Brain microvascular endothelial cell (primary cell): ENCODE results near the gene FAM114A1.

Experiments used
- DNase-seq: peaks from one replicate; pipeline ENCODE4 v3.0.0-alpha.2; 2020
- H3K27ac ChIP-seq: fragments of 250-450 bp; sonication (Bioruptor Pico); 2 replicates; pipeline ENCODE4 v1.5.1; 2020; ENCODE audit warnings: mild to moderate bottlenecking, moderate library complexity
- H3K27me3 ChIP-seq: fragments of 250-450 bp; sonication (Bioruptor Pico); replicated peaks from 2 replicates; pipeline ENCODE4 v1.5.1; 2020; ENCODE audit warnings: mild to moderate bottlenecking
- H3K36me3 ChIP-seq: fragments of 250-450 bp; sonication (Bioruptor Pico); replicated peaks from 2 replicates; pipeline ENCODE4 v1.5.1; 2020; ENCODE audit warnings: mild to moderate bottlenecking
- H3K4me3 ChIP-seq: 2 replicates; pipeline ENCODE4 v1.5.1; 2011; ENCODE audit warnings: low read depth, mild to moderate bottlenecking, control low read depth, low read length, moderate library complexity
- in situ Hi-C: cut with HindIII; loops from 2 replicates; pipeline ENCODE4 v1.10.0; 2017; ENCODE audit warnings: low sequenced_read_pairs, low pct_ligation_motif_present
- TF ChIP-seq, protein P1 (sequence below): IDR thresholded peaks from 2 replicates; pipeline ENCODE4 v1.5.1; 2011; ENCODE audit warnings: low read depth, mild to moderate bottlenecking, moderate library complexity, low read length, control low read depth, inconsistent platforms; ENCODE audit errors: missing control alignments

FAM114A1 gene

DNA sequence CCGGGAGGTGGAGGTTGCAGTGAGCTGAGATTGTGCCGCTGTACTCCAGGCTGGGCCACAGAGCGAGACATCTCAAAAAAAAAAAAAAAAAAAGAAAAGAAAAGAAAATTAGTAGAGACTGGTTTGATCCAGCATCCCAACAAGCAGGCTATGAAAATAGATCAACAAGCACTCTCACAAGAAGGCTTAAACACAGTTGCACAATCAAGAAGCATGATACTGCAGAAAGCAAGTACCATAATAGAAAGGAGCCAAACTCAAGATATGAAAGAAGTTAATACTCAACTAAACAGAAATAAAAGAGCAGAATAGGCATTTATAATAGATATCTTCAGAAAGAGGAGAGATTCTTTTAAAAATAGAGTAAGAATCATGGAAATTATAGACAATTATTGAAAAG is 21.6 kb upstream of the FAM114A1 start:
- Histone ChIP-seq H3K27me3 (no peaks in the 10 kb centered on the region), H3K27ac (no peak overlapping the region), H3K36me3 (no peaks in the 10 kb centered on the region), H3K4me3 (no peak overlapping the region)
- in situ Hi-C loops = no loop called here
- DNase-seq = no peak
- TF ChIP-seq, protein P1, sequence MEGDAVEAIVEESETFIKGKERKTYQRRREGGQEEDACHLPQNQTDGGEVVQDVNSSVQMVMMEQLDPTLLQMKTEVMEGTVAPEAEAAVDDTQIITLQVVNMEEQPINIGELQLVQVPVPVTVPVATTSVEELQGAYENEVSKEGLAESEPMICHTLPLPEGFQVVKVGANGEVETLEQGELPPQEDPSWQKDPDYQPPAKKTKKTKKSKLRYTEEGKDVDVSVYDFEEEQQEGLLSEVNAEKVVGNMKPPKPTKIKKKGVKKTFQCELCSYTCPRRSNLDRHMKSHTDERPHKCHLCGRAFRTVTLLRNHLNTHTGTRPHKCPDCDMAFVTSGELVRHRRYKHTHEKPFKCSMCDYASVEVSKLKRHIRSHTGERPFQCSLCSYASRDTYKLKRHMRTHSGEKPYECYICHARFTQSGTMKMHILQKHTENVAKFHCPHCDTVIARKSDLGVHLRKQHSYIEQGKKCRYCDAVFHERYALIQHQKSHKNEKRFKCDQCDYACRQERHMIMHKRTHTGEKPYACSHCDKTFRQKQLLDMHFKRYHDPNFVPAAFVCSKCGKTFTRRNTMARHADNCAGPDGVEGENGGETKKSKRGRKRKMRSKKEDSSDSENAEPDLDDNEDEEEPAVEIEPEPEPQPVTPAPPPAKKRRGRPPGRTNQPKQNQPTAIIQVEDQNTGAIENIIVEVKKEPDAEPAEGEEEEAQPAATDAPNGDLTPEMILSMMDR = no peak

DNA sequence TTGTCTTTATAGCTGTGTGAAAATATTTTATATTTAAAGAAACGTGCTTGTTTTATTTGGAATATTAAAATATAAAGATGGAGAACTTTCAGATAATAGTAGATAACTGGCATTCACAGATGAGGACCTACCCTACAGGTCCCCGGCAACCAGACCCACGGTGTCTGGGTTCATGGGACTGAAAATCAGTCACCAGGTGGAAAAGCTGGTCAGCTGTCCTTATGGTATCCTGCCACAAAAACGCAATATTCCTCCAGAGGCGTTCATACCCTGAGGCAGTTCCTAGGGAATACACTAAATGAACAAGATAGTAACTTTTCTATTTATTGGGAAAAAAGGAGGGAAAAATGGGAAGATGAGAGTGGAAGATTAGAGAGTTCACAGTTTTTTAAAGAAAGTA is 12.1 kb upstream of the FAM114A1 start:
- no peak overlapping the region for H3K4me3 ChIP-seq
- H3K27me3 ChIP-seq = no peaks in the 10 kb centered on the region
- H3K27ac ChIP-seq = no peak overlapping the region
- TF ChIP-seq, protein P1 = no peak
- DNase-seq = no peak
- in situ Hi-C loops = no loop called here
- no peaks in the 10 kb centered on the region for H3K36me3 ChIP-seq

DNA sequence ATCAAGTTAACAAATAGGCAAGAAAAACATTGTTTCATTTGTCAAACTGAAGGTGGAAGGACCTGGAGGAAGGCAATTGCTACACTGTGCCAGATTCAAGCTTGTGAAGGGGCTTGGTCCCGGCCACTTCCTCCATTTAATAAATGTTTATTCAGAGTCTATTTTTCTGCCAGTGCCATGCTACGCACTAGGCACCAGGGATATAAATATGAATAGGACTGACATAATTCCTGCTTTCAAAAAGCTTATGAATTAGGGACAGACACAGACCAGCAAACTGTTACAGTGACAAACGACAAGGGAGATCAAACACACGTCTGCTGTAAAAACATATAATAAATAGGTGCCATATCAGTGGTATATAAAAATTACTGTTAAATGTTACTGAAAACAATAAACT is 11.6 kb upstream of the FAM114A1 start:
- H3K4me3 ChIP-seq = peak overlapping the region; percentile 38
- no peaks in the 10 kb centered on the region for H3K27me3 ChIP-seq
- H3K27ac ChIP-seq = peak overlapping the region; percentile 87
- H3K36me3 ChIP-seq = no peaks in the 10 kb centered on the region
- DNase-seq = no peak
- TF ChIP-seq, protein P1 = no peak
- in situ Hi-C loops = no loop called here

DNA sequence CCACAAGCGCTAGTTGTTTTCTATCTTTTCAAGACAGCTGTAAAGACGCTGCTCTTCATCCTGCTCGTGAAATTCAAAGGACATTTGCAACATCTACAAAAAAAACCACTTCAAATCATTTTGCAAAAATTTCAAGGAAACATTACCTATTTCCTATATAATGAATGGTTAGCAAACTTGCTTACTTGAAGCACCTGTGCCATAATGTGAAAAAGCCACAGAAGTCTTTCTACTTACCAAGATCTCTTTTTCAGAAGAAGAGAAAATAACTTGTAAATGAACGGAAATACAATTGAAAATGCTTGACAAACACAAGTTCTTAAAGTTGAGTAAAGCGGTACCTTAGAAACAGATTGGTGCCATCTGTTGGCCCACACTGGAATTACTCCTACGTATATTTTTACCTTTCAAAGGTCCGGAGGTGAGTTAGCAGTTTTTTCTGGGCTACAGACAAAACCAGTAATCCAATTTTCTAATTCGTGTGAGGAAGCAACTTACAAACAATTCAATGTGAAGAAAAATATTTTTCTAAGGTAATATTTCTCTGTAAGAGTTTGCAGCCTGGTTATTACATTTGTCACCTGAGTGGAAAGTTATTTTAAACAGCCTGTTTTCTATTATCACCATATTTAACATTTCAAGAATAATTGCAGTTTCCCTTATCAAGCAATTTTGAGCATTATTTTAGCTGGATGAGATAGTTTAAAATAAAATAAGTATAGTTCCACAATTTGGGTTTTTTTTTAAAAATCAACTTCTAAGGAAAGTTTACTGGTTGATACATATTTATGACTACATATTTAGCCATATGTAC is 10.9 kb upstream of the FAM114A1 start, which contains the start of gene TLR6:
Gene TLR6, minus strand, starts transcription at position 294 of the 814 bp plus-strand sequence. CDS start 27,344 bp downstream, outside the sequence.
- TF ChIP-seq, protein P1 = peak; percentile 70
- Histone ChIP-seq H3K27ac (peak within 1 kb of the TSS; percentile 87), H3K27me3 (no peaks in the 10 kb centered on the region), H3K36me3 (no peaks in the 10 kb centered on the region), H3K4me3 (peak within 1 kb of the TSS; percentile 38)
- peak; percentile 72 for DNase-seq
- in situ Hi-C loops = no loop called here

DNA sequence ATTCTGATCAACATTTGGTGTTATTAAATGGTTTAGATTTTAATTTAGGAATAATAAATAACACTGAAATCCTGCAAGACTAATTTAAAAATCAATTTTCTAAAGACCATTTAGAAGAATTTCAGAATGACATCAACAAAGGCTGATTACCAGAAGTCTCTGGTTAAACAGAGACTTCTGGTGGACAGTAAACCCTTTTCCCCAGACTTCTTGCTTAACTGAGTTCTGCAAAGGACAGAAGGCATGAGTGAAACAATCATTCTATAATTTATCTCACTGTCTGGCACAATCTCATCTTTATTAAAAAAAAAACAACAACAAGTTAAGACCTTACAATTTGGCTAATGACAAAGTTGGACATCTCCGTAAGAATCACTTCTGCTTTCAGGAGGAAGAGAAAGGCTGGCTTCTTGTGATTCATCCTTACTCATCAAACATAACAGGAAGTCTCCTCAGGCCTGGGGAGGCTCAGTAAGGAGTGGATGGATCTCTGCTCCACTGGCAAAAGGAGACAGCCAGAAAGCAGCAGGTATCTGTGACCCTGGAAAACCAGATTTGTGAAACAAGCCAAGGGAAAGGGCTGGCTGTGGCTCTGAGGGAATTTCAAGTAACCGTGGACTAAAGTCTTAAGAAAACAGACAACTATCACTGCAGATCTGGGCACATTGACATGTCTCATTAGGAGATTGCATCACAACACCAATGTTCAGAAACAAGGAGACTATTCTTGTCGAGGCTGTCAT is 10.1 kb upstream of the FAM114A1 start:
- Histone ChIP-seq H3K27me3 (no peaks in the 10 kb centered on the region), H3K4me3 (no peak overlapping the region), H3K27ac (peak overlapping the region; percentile 87), H3K36me3 (no peaks in the 10 kb centered on the region)
- peak; percentile 92 for DNase-seq
- in situ Hi-C loops = no loop called here
- TF ChIP-seq, protein P1 = no peak
